Right lobe of liver (tissue), 4 donors: Measurements from ENCODE around the gene GABRG3.

Experiments used
- CTCF ChIP-seq, 4 donors: fragments of 200-600 bp in 3 of 4; fragments of 450-650 bp in 1 of 4; IDR thresholded peaks; one replicate each; pipeline versions ENCODE4 v1.5.1 to v1.8.0; 2016 to 2022; ENCODE audit warnings: antibody characterized with exemption in 4 of 4, mild to moderate bottlenecking in 2 of 4
- POLR2A ChIP-seq: fragments of 450-650 bp; IDR thresholded peaks from one replicate; pipeline ENCODE4 v1.6.1; 2017; ENCODE audit warnings: antibody characterized with exemption, mild to moderate bottlenecking
- donor health status: DM: no; HTN: no; CAD: no.
- donor health status: DM: no; HTN: no; CAD: no.
- donor health status: DM: no; HTN: yes; CAD: no.

GRCh38 chr15:27482287-27482686 lies 511.3 kb downstream of the GABRG3 start:
- TF ChIP-seq CTCF (IDR thresholded peaks at IDR 0.05) (no peak), POLR2A (no peak)
